ENCODE results near the gene TMEM187.

- TF ChIP-seq CTCF (IDR thresholded peaks at IDR 0.05; ENCODE audit: borderline replicate concordance, extremely low read depth, low read length, poor library complexity, severe bottlenecking) (no peak), EZH2 (IDR thresholded peaks at IDR 0.05; ENCODE audit: borderline replicate concordance, low read depth, low read length, severe bottlenecking) (no peak)
These were observed 11.8 kb upstream of the TMEM187 start for GRCh38 chrX:153960786-153961185.

Data from DND-41 (cell line).